ENCODE measurements around the gene HIVEP3.
"Not testable (repeated sequence)": the region's sequence is repeated elsewhere in the genome, so short reads cannot be mapped to it uniquely, and the experiment has no call there.

Gene HIVEP3

GRCh38 chr1:41713141-41713540, 205.6 kb downstream of the HIVEP3 start:
- DNase-seq (ENCODE audit: low read depth in 2 of 2) = no peak

- no peak for DNase-seq (ENCODE audit: low read depth in 2 of 2)
These were observed 206.0 kb downstream of the HIVEP3 start for GRCh38 chr1:41712695-41713094.

- DNase-seq (ENCODE audit: low read depth in 2 of 2) = no peak
These were observed 206.6 kb downstream of the HIVEP3 start for GRCh38 chr1:41712081-41712480.

- DNase-seq (ENCODE audit: low read depth in 2 of 2) = no peak
These were observed 207.1 kb downstream of the HIVEP3 start for GRCh38 chr1:41711581-41711980.

GRCh38 chr1:41710980-41711379, 207.7 kb downstream of the HIVEP3 start:
- DNase-seq (ENCODE audit: low read depth in 2 of 2) = no peak

- DNase-seq (ENCODE audit: low read depth in 2 of 2) = no peak
These were observed 208.8 kb downstream of the HIVEP3 start for GRCh38 chr1:41709873-41710272.

- no peak for DNase-seq (ENCODE audit: low read depth in 2 of 2)
These were observed 209.4 kb downstream of the HIVEP3 start for GRCh38 chr1:41709331-41709730.

GRCh38 chr1:41708332-41708731, 210.4 kb downstream of the HIVEP3 start:
- no peak for DNase-seq (ENCODE audit: low read depth in 2 of 2)

- no peak for DNase-seq (ENCODE audit: low read depth in 2 of 2)
These were observed 210.9 kb downstream of the HIVEP3 start for GRCh38 chr1:41707793-41708192.

GRCh38 chr1:41705798-41706197, 212.9 kb downstream of the HIVEP3 start:
- no peak for DNase-seq (ENCODE audit: low read depth in 2 of 2)

GRCh38 chr1:41704196-41704595, 214.5 kb downstream of the HIVEP3 start:
- no peak for DNase-seq (ENCODE audit: low read depth in 2 of 2)

- DNase-seq (ENCODE audit: low read depth in 2 of 2) = no peak
These were observed 216.0 kb downstream of the HIVEP3 start for GRCh38 chr1:41702771-41703170.

- DNase-seq (ENCODE audit: low read depth in 2 of 2) = no peak
These were observed 217.7 kb downstream of the HIVEP3 start for GRCh38 chr1:41700986-41701535.

GRCh38 chr1:41700581-41700980, 218.1 kb downstream of the HIVEP3 start:
- no peak for DNase-seq (ENCODE audit: low read depth in 2 of 2)

GRCh38 chr1:41699861-41700248, 218.9 kb downstream of the HIVEP3 start:
- DNase-seq (ENCODE audit: low read depth in 2 of 2) = no peak

GRCh38 chr1:41698916-41699860, 219.5 kb downstream of the HIVEP3 start:
- no peak for DNase-seq (ENCODE audit: low read depth in 2 of 2)

- no peak for DNase-seq (ENCODE audit: low read depth in 2 of 2)
These were observed 222.3 kb downstream of the HIVEP3 start for GRCh38 chr1:41696381-41696780.

- DNase-seq (ENCODE audit: low read depth in 2 of 2) = no peak
These were observed 223.5 kb downstream of the HIVEP3 start for GRCh38 chr1:41695118-41695745.

GRCh38 chr1:41691966-41692365, 226.8 kb downstream of the HIVEP3 start:
- DNase-seq (ENCODE audit: low read depth in 2 of 2) = not testable (repeated sequence)

GRCh38 chr1:41691424-41691823, 227.3 kb downstream of the HIVEP3 start:
- DNase-seq (ENCODE audit: low read depth in 2 of 2) = no peak

GRCh38 chr1:41690331-41690730, 228.4 kb downstream of the HIVEP3 start:
- DNase-seq (ENCODE audit: low read depth in 2 of 2) = no peak

GRCh38 chr1:41689558-41689981, 229.2 kb downstream of the HIVEP3 start:
- no peak for DNase-seq (ENCODE audit: low read depth in 2 of 2)

GRCh38 chr1:41689139-41689538, 229.6 kb downstream of the HIVEP3 start:
- no peak for DNase-seq (ENCODE audit: low read depth in 2 of 2)
